DOHH2 (cell line): ENCODE results near the gene ZFP2.

Source experiments
- H3F3A ChIP-seq: fragments of 200-600 bp; sonication (generic), shearing (Covaris generic); 2 replicates; pipeline ENCODE4 v1.6.0; 2016; ENCODE audit warnings: antibody characterized with exemption, mild to moderate bottlenecking; ENCODE audit not compliant: control insufficient read depth, insufficient read depth
- H3K27ac ChIP-seq: fragments of 200-600 bp; sonication (generic); 2 replicates; pipeline ENCODE4 v1.5.1; 2014; ENCODE audit warnings: low read depth, mild to moderate bottlenecking, low read length, moderate library complexity
- H3K27me3 ChIP-seq: fragments of 200-600 bp; sonication (generic); 2 replicates; pipeline ENCODE4 v1.6.1; 2014; ENCODE audit warnings: mild to moderate bottlenecking, low read length, mixed read lengths; ENCODE audit not compliant: control insufficient read depth
- H3K36me3 ChIP-seq: fragments of 200-600 bp; sonication (generic); 2 replicates; pipeline ENCODE4 v1.6.1; 2014; ENCODE audit warnings: mild to moderate bottlenecking, low read length, moderate library complexity, mixed read lengths; ENCODE audit not compliant: control insufficient read depth
- H3K4me1 ChIP-seq: fragments of 200-600 bp; sonication (generic); 2 replicates; pipeline ENCODE4 v1.6.1; 2014; ENCODE audit warnings: mild to moderate bottlenecking, low read length, mixed read lengths; ENCODE audit not compliant: control insufficient read depth
- H3K4me2 ChIP-seq: fragments of 200-600 bp; sonication (generic); 2 replicates; pipeline ENCODE4 v1.6.0; 2014; ENCODE audit warnings: mild to moderate bottlenecking, low read length, moderate library complexity
- H3K4me3 ChIP-seq: fragments of 200-600 bp; sonication (generic); 2 replicates; pipeline ENCODE4 v1.5.1; 2014; ENCODE audit warnings: mild to moderate bottlenecking, low read length, mixed read lengths
- H3K79me2 ChIP-seq: fragments of 200-600 bp; sonication (generic); 2 replicates; pipeline ENCODE4 v1.6.1; 2014; ENCODE audit warnings: mild to moderate bottlenecking, low read length, mixed read lengths; ENCODE audit not compliant: control insufficient read depth
- H3K9me2 ChIP-seq: fragments of 200-600 bp; sonication (generic); replicated peaks from 2 replicates; pipeline ENCODE4 v1.6.1; 2014; ENCODE audit warnings: mild to moderate bottlenecking, low read length, mixed read lengths; ENCODE audit not compliant: control insufficient read depth
- H3K9me3 ChIP-seq: fragments of 200-600 bp; sonication (generic); 2 replicates; pipeline ENCODE4 v1.6.1; 2014; ENCODE audit warnings: antibody characterized with exemption, low read length, mixed read lengths; ENCODE audit not compliant: control insufficient read depth, insufficient read depth
- H4K20me1 ChIP-seq: fragments of 200-600 bp; sonication (generic); 2 replicates; pipeline ENCODE4 v1.6.0; 2014; ENCODE audit warnings: low read depth, mild to moderate bottlenecking, antibody characterized with exemption, low read length, moderate library complexity; ENCODE audit not compliant: control insufficient read depth, insufficient read depth
- CTCF ChIP-seq: fragments of 200-600 bp; sonication (generic); IDR thresholded peaks from one replicate; pipeline ENCODE4 v1.5.1; 2014; ENCODE audit warnings: antibody characterized with exemption, mild to moderate bottlenecking, low read depth, low read length; ENCODE audit not compliant: poor library complexity, severe bottlenecking
- EZH2phosphoT487 ChIP-seq: fragments of 200-600 bp; sonication (generic); IDR thresholded peaks from 2 replicates; pipeline ENCODE4 v1.6.1; 2017; ENCODE audit warnings: borderline replicate concordance, mild to moderate bottlenecking, antibody characterized with exemption, low read length, moderate library complexity, mixed read lengths

Gene ZFP2

GRCh38 chr5:178895615-178896571 lies at the start of gene ZFP2:
Gene ZFP2 (plus strand): TSS chr5:178895913. CDS start chr5:178931314, 35,401 bp downstream.
- Histone ChIP-seq H3K4me2 (peak within 1 kb of the TSS; percentile 48), H3K79me2 (no peaks in the 10 kb centered on the region), H3K9me2 (no peaks in the 10 kb centered on the region), H3K4me3 (peak within 1 kb of the TSS; percentile 63), H3K4me1 (no peaks in the 10 kb centered on the region), H3K27ac (no peak within 1 kb of the TSS), H3K27me3 (no peaks in the 10 kb centered on the region), H3F3A (no peaks in the 10 kb centered on the region), H3K36me3 (no peaks in the 10 kb centered on the region), H3K9me3 (no peaks in the 10 kb centered on the region), H4K20me1 (no peaks in the 10 kb centered on the region)
- TF ChIP-seq EZH2phosphoT487 = no peak
- no peak for TF ChIP-seq CTCF

- Histone ChIP-seq H3K27me3 (no peaks in the 10 kb centered on the region; the same call in 1 of the 2 replicates), H3K4me2 (no peak overlapping the region)
Observed at GRCh38 chr5:178849316-178849715, 46.4 kb upstream of the ZFP2 start.

GRCh38 chr5:178851951-178852350 lies 43.8 kb upstream of the ZFP2 start:
- Histone ChIP-seq H3K27me3 (no peaks in the 10 kb centered on the region; the same call in 1 of the 2 replicates), H3K4me3 (no peak overlapping the region), H3K4me2 (no peak overlapping the region), H3K4me1 (no peaks in the 10 kb centered on the region), H4K20me1 (no peaks in the 10 kb centered on the region), H3K36me3 (no peaks in the 10 kb centered on the region), H3K27ac (no peak overlapping the region), H3K9me3 (no peaks in the 10 kb centered on the region), H3K79me2 (no peaks in the 10 kb centered on the region), H3K9me2 (no peaks in the 10 kb centered on the region), H3F3A (no peaks in the 10 kb centered on the region)
- TF ChIP-seq CTCF (no peak), EZH2phosphoT487 (no peak)

More at GRCh38 chr5:178849316-178849715, 46.4 kb upstream of the ZFP2 start:
- Histone ChIP-seq H3K9me3 (no peaks in the 10 kb centered on the region), H4K20me1 (no peaks in the 10 kb centered on the region), H3K79me2 (no peaks in the 10 kb centered on the region), H3F3A (no peaks in the 10 kb centered on the region), H3K9me2 (no peaks in the 10 kb centered on the region), H3K4me1 (no peaks in the 10 kb centered on the region), H3K4me3 (no peak overlapping the region), H3K27ac (no peak overlapping the region), H3K36me3 (no peaks in the 10 kb centered on the region)
- TF ChIP-seq EZH2phosphoT487 (no peak), CTCF (no peak)
